B cell (primary cell): ENCODE measurements around the gene ZNF620.

ENCODE experiments used
- CTCF ChIP-seq: fragments of 200-600 bp; IDR thresholded peaks from one replicate; pipeline ENCODE4 v1.8.0; 2022; ENCODE audit warnings: antibody characterized with exemption, mild to moderate bottlenecking
- EZH2 ChIP-seq: IDR thresholded peaks from 2 replicates; pipeline ENCODE4 v1.6.1; 2012; ENCODE audit warnings: borderline replicate concordance, low read depth, mild to moderate bottlenecking, moderate library complexity, low read length; ENCODE audit not compliant: insufficient read depth, poor library complexity, severe bottlenecking

DNA sequence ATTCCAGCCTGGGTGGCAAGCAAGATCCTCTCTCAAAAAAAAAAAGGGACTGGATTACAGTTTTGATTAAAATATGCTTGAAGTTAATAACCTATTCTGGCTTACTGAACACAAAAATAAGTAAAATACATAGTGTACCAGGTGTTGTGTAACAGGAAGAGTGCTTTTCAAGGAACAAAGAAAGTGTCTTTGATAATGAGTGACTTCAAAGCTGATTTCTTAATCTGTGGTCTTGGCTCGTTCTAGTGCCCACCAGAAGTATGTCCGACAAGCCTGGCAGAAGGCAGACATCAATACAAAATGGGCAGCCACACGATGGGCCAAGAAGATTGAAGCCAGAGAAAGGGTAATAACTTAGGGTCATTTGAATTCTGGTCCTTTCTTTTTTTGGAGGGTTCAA is 44.7 kb upstream of the ZNF620 start:
- TF ChIP-seq CTCF (no peak), EZH2 (no peak)
